OCI-LY3 (cell line): ENCODE measurements around the gene RINL.

Experiments
- H2AFZ ChIP-seq: fragments of 200-600, 300-600 bp; shearing (Covaris generic); 2 replicates; pipeline ENCODE4 v1.6.0; 2014; ENCODE audit warnings: antibody characterized with exemption, low read depth, low read length
- H3K27ac ChIP-seq: fragments of 200-600, 300-600 bp; sonication (generic); 2 replicates; pipeline ENCODE4 v1.5.1; 2014; ENCODE audit warnings: mild to moderate bottlenecking, low read length, moderate library complexity, mixed read lengths
- H3K27me3 ChIP-seq: fragments of 200-600, 300-600 bp; sonication (generic); 2 replicates; pipeline ENCODE4 v1.6.1; 2014; ENCODE audit warnings: low read depth, low read length, mixed read lengths
- H3K36me3 ChIP-seq: fragments of 200-600, 300-600 bp; sonication (generic); replicated peaks from 2 replicates; pipeline ENCODE3; 2014; ENCODE audit warnings: low read depth, low read length, mixed read lengths
- H3K4me1 ChIP-seq: fragments of 300-600, 200-600 bp; sonication (generic); 2 replicates; pipeline ENCODE4 v1.6.1; 2014; ENCODE audit warnings: low read length, mixed read lengths
- H3K4me2 ChIP-seq: fragments of 200-600, 300-600 bp; sonication (generic); 2 replicates; pipeline ENCODE4 v1.6.1; 2014; ENCODE audit warnings: low read length, mixed read lengths
- H3K4me3 ChIP-seq: fragments of 300-600, 200-600 bp; sonication (generic); 2 replicates; pipeline ENCODE4 v1.5.1; 2014; ENCODE audit warnings: antibody characterized with exemption, mild to moderate bottlenecking, low read length, moderate library complexity
- H3K79me2 ChIP-seq: fragments of 300-600, 200-600 bp; shearing (Covaris generic); 2 replicates; pipeline ENCODE4 v1.6.1; 2014; ENCODE audit warnings: mild to moderate bottlenecking, low read length, mixed read lengths
- H3K9ac ChIP-seq: fragments of 300-600, 200-600 bp; shearing (Covaris generic); 2 replicates; pipeline ENCODE4 v1.6.0; 2014; ENCODE audit warnings: mild to moderate bottlenecking, low read length, moderate library complexity
- H3K9me3 ChIP-seq: fragments of 200-600, 300-600 bp; shearing (Covaris generic); 2 replicates; pipeline ENCODE4 v1.6.1; 2014; ENCODE audit warnings: low read length, mixed read lengths; ENCODE audit not compliant: insufficient read depth
- H4K20me1 ChIP-seq: fragments of 200-600, 300-600 bp; sonication (generic); 2 replicates; pipeline ENCODE4 v1.6.1; 2016; ENCODE audit warnings: low read length, mixed read lengths; ENCODE audit not compliant: insufficient read depth
- EZH2phosphoT487 ChIP-seq: fragments of 200-600 bp; shearing (Covaris generic); IDR thresholded peaks from 2 replicates; pipeline ENCODE4 v1.6.1; 2018; ENCODE audit warnings: antibody characterized with exemption, mixed run types, low read depth
- TF ChIP-seq, protein P1 (sequence below): fragments of 200-600, 300-600 bp; sonication (generic); IDR thresholded peaks from 2 replicates; pipeline ENCODE4 v1.5.1; 2014; ENCODE audit warnings: antibody characterized with exemption, low read length, low read depth

The RINL gene

DNA sequence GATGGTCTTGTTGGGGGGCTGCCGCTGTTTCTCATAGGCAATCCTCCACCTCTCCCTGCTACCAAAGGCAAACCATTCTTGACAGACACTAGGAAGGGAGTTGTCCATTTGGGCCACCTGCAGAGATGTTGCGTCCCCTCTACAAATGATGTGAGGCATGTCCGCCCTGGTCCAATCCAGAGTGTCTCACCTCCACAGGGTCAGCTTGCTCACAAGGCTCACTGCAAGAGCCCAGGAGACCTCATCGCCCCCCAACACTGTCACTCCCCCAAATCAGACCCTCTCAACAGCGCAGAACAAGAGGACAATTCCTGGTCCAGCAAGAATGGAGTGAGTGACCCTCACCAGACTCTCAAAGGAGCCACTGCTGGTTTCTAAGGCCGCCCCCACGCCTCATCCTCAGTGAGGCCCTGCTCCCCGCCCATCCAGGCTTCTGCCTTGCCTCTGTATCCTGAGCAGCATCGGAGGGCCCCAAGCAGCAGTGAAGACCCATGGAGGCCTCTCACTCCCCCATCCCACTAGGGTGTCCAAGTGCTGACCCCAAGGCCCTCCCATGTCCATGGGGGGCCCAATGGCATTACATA lies 34.8 kb downstream of the RINL start:
- Histone ChIP-seq H4K20me1 (peaks cover 75% of the 10 kb centered on the region), H3K27ac (no peak overlapping the region)

DNA sequence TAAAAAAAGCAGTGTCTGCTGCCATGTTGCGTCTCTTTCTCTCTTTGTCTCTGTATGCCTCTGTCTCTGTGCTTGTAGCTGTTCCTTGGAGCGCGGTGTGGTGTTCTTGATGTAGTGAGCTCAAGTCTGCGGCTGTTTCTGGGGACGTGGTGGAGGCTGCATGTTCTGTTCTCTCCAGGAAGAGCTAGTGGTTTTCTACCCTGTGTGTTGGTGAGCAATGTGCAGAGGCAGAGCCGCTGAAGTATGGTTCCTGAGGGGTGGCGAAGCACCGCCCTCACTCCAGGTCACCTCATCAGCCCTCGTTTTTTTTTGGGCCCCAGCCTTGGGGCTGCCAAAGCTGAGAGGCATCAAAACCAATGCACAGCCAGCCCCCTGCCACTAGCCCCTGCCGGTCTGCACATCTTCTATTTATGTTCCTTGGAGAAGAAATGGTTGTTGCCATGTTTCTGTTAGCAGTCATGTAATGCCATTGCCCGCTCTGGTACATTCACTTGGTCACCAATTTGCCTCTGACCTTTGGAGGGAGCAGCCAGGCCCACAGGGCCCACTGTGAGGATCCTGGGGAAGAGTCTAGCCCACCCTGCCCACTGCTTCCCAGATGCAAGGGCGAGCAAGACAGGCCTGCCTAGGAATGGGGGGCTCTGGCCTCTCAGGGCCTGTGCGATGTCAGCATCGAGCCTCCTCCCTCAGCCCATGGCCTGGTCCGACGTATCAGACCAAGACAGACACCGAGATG lies 35.5 kb downstream of the RINL start:
- H4K20me1 ChIP-seq = peaks cover 69% of the 10 kb centered on the region
- no peak overlapping the region for H3K4me2 ChIP-seq
- H3K79me2 ChIP-seq = peaks cover 70% of the 10 kb centered on the region
- H3K27ac ChIP-seq = no peak overlapping the region
- H3K9me3 ChIP-seq = no peaks in the 10 kb centered on the region
- no peaks in the 10 kb centered on the region for H3K27me3 ChIP-seq
- TF ChIP-seq EZH2phosphoT487 = no peak
- TF ChIP-seq, protein P1, sequence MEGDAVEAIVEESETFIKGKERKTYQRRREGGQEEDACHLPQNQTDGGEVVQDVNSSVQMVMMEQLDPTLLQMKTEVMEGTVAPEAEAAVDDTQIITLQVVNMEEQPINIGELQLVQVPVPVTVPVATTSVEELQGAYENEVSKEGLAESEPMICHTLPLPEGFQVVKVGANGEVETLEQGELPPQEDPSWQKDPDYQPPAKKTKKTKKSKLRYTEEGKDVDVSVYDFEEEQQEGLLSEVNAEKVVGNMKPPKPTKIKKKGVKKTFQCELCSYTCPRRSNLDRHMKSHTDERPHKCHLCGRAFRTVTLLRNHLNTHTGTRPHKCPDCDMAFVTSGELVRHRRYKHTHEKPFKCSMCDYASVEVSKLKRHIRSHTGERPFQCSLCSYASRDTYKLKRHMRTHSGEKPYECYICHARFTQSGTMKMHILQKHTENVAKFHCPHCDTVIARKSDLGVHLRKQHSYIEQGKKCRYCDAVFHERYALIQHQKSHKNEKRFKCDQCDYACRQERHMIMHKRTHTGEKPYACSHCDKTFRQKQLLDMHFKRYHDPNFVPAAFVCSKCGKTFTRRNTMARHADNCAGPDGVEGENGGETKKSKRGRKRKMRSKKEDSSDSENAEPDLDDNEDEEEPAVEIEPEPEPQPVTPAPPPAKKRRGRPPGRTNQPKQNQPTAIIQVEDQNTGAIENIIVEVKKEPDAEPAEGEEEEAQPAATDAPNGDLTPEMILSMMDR = no peak
- H3K4me3 ChIP-seq = no peak overlapping the region
- H2AFZ ChIP-seq = no peak overlapping the region
- H3K4me1 ChIP-seq = peaks cover 2% of the 10 kb centered on the region; the same call in 1 of the 2 replicates
- no peak overlapping the region for H3K9ac ChIP-seq
- peaks cover 93% of the 10 kb centered on the region for H3K36me3 ChIP-seq

More for the DNA sequence above, 34.8 kb downstream of the RINL start:
- peaks cover 8% of the 10 kb centered on the region for H3K4me1 ChIP-seq
- no peaks in the 10 kb centered on the region for H3K27me3 ChIP-seq
- TF ChIP-seq, protein P1 = no peak
- TF ChIP-seq EZH2phosphoT487 = no peak
- H3K36me3 ChIP-seq = peaks cover 91% of the 10 kb centered on the region
- H3K9ac ChIP-seq = no peak overlapping the region
- no peaks in the 10 kb centered on the region for H3K9me3 ChIP-seq
- no peak overlapping the region for H3K4me3 ChIP-seq
- no peak overlapping the region for H2AFZ ChIP-seq
- H3K79me2 ChIP-seq = peaks cover 76% of the 10 kb centered on the region
- no peak overlapping the region for H3K4me2 ChIP-seq

DNA sequence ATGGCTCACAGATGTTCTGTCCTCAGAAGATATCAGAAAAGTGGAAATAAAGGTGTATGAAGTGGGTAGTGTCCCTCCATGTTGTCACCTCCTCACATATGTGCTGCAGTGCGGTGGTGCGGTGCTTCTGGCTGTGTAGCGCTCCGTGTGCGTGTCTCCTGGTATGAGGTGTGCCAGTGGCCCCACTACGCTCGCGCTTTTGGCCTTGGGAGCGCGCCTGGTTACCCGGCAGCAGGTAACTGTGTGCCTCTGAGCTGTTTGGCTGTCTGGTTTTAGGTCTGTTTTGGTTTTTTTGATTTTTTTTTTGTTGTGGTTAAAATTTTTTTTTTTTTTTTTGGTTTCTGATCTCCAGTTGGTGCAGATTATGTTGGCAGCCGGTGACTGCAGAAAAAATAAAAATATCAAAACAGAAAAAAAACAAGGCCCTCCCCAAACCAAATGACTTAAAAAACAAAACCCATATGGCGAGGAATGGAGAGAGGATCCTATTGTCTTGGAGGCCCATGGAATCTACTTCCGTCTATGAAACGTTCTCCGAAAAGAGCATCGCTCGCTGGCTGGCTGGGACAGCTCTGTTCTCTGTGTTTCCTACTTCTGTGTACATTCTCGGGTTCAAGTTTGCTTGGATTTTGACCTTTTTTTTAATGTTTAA lies 36.2 kb downstream of the RINL start:
- Histone ChIP-seq H3K79me2 (peaks cover 63% of the 10 kb centered on the region), H2AFZ (no peak overlapping the region), H3K27ac (no peak overlapping the region), H4K20me1 (peaks cover 65% of the 10 kb centered on the region), H3K4me3 (no peak overlapping the region), H3K36me3 (peaks cover 93% of the 10 kb centered on the region), H3K9ac (no peak overlapping the region), H3K27me3 (no peaks in the 10 kb centered on the region), H3K4me1 (no peaks in the 10 kb centered on the region), H3K9me3 (no peaks in the 10 kb centered on the region), H3K4me2 (no peak overlapping the region)
- TF ChIP-seq, protein P1 = no peak
- no peak for TF ChIP-seq EZH2phosphoT487

DNA sequence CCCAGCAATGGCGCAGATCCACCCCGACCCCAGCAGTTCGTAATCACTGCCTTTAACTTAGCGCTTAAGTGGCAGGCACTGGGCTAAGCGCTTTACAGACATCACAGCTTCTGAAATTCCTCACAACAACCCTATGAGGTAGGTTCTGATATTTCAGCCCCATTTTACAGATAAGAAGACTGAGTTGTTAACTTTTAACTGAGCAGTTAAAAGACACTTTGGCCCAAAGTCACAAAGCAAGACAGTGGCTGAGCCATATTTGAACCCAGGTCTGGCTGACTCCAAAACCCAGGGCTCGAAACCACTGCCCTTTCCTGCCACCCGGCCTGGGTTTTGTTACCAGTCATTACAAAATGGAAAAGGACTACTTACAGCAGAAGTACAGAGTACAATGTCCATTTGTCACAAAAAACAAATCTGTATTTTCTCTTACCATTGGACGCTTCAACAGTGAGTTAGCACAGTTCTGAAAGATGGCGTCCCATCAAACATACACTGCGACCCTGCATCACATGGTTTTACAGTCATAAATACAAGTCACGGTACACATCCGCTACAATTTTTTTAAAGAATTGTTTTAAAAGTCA lies 36.8 kb downstream of the RINL start:
- no peak overlapping the region for H3K27ac ChIP-seq
- peaks cover 67% of the 10 kb centered on the region for H4K20me1 ChIP-seq
- no peak overlapping the region for H3K9ac ChIP-seq
- H3K36me3 ChIP-seq = peaks cover 94% of the 10 kb centered on the region
- no peaks in the 10 kb centered on the region for H3K27me3 ChIP-seq
- H3K79me2 ChIP-seq = peaks cover 56% of the 10 kb centered on the region
- H3K4me2 ChIP-seq = no peak overlapping the region
- H3K4me1 ChIP-seq = no peaks in the 10 kb centered on the region
- H3K4me3 ChIP-seq = no peak overlapping the region
- no peaks in the 10 kb centered on the region for H3K9me3 ChIP-seq
- TF ChIP-seq EZH2phosphoT487 = no peak
- TF ChIP-seq, protein P1 = no peak
- H2AFZ ChIP-seq = no peak overlapping the region
